Loucy (cell line): ENCODE results near the gene TDRD15.

Source experiments
- EZH2phosphoT487 ChIP-seq: fragments of 200-600 bp; IDR thresholded peaks from 2 replicates; pipeline ENCODE4 v1.6.1; 2018; ENCODE audit warnings: antibody characterized with exemption, mild to moderate bottlenecking, moderate library complexity, borderline replicate concordance
- TF ChIP-seq, protein P1 (sequence below): fragments of 200-600 bp; sonication (generic); conservative IDR thresholded peaks from 2 replicates; pipeline ENCODE4 v1.5.1; 2014; ENCODE audit warnings: mild to moderate bottlenecking, antibody characterized with exemption, low read length

DNA sequence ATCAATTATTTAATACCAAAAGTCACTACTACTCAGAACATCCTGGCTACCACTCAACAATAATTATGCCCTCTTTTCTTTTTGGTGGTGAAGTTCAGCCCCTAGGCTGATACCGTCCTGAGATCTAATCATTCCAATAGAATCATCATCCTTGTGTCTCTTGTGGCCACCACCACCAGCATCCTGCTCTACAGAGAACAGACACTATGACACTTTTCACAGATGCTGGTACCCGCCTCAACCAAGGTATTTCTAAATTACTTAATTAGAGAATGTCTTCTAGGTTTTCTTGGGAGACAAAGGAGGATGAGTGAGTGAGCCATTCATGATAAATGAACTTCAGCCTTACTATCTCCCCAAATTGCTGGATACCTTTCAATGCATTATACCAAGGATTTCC lies 60.0 kb downstream of the TDRD15 start:
- TF ChIP-seq, protein P1, sequence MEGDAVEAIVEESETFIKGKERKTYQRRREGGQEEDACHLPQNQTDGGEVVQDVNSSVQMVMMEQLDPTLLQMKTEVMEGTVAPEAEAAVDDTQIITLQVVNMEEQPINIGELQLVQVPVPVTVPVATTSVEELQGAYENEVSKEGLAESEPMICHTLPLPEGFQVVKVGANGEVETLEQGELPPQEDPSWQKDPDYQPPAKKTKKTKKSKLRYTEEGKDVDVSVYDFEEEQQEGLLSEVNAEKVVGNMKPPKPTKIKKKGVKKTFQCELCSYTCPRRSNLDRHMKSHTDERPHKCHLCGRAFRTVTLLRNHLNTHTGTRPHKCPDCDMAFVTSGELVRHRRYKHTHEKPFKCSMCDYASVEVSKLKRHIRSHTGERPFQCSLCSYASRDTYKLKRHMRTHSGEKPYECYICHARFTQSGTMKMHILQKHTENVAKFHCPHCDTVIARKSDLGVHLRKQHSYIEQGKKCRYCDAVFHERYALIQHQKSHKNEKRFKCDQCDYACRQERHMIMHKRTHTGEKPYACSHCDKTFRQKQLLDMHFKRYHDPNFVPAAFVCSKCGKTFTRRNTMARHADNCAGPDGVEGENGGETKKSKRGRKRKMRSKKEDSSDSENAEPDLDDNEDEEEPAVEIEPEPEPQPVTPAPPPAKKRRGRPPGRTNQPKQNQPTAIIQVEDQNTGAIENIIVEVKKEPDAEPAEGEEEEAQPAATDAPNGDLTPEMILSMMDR, result no peak
- TF ChIP-seq EZH2phosphoT487, result no peak
